Skeletal muscle tissue (tissue), 4 donors: ENCODE results near the gene HIRIP3. TPM values are rescaled to one million over a fixed set of nuclear protein-coding genes. Genes with fewer than 3 reads are reported as not detected.
"Not testable (repeated sequence)": the region's sequence is repeated elsewhere in the genome, so short reads cannot be mapped to it uniquely, and the experiment has no call there.

ENCODE experiments used
- H3K27ac ChIP-seq: one replicate; pipeline ENCODE4 v1.7.0; 2013; ENCODE audit warnings: mild to moderate bottlenecking, low read depth, low read length, inconsistent platforms
- H3K27me3 ChIP-seq, 3 donors: one replicate each; pipeline ENCODE4 v1.7.0; 2013; ENCODE audit warnings: low read length in 3 of 3; ENCODE audit not compliant: control insufficient read depth in 3 of 3, insufficient read depth in 3 of 3
- H3K36me3 ChIP-seq, 3 donors: one replicate each; pipeline ENCODE4 v1.7.0; 2013; ENCODE audit warnings: low read length in 3 of 3; ENCODE audit not compliant: control insufficient read depth in 3 of 3, insufficient read depth in 3 of 3
- H3K4me1 ChIP-seq, 3 donors: one replicate each; pipeline ENCODE4 v1.7.0; 2013; ENCODE audit warnings: low read length in 3 of 3, mild to moderate bottlenecking in 3 of 3; ENCODE audit not compliant: control insufficient read depth in 3 of 3, insufficient read depth in 3 of 3
- H3K4me3 ChIP-seq, 3 donors: one replicate each; pipeline ENCODE4 v1.7.0; 2013; ENCODE audit warnings: low read length in 3 of 3
- H3K9ac ChIP-seq, 3 donors: one replicate each; pipeline ENCODE4 v1.7.0; 2013; ENCODE audit warnings: low read length in 3 of 3, mild to moderate bottlenecking in 3 of 3, moderate library complexity in 2 of 3, low read depth in 1 of 3
- H3K9me3 ChIP-seq, 3 donors: one replicate each; pipeline ENCODE4 v1.7.0; 2013; ENCODE audit warnings: low read length in 3 of 3; ENCODE audit not compliant: control insufficient read depth in 3 of 3
- total RNA-seq: library from RNA; depleted of rRNA; stranded (reverse); fragments of >200 nt; gene quantifications from one replicate; pipeline ENCODE4 v1.2.3, GENCODE V29; 2014
- donor health status: Osteomylitis.

Gene HIRIP3
- total RNA-seq, 1 donor from 2014 or later: 9.4 TPM

DNA sequence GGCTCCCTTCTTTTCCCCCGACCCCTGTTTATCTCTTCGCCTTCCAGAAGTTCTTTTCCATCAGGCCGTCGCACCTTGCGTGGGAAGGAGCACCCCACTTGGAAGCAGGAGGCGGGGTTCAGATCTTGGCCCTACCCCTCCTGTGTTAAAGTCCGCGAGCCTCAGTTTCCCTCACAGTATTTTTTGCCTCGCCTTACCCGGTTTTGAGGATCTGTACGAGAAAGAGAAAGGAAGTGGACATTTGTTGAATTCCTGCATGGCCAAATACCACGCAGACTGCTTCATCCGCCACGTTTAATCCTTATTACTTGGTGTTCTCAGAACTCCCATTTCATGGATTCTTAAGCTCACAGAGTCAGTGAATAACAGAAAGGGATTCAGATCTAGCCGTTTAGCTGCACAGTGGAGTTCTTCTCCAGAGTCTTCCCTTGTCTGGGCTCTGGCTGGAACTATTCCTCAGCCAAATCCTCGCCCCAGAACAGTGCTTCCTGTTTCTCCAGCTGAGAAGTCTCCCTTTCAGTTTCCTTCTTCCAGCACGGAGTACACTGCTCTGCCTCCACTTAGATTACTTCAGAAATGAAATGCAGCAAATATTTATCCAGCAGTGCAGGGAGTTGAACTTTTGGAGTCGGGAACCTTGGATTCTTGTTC lies 32.9 kb downstream of the HIRIP3 start:
- Histone ChIP-seq H3K9ac (peak overlapping the region; percentile 77 to 87 (median 85)), H3K27me3 (no peaks in the 10 kb centered on the region), H3K4me3 (peak overlapping the region; percentile 89 to 90 (median 89)), H3K27ac (peak overlapping the region; percentile 85), H3K4me1 (peaks cover 12 to 19% (median 18%) of the 10 kb centered on the region in 3 donors), H3K9me3 (no peaks in the 10 kb centered on the region), H3K36me3 (peaks cover 0 to 6% (median 0%) of the 10 kb centered on the region in 3 donors)

DNA sequence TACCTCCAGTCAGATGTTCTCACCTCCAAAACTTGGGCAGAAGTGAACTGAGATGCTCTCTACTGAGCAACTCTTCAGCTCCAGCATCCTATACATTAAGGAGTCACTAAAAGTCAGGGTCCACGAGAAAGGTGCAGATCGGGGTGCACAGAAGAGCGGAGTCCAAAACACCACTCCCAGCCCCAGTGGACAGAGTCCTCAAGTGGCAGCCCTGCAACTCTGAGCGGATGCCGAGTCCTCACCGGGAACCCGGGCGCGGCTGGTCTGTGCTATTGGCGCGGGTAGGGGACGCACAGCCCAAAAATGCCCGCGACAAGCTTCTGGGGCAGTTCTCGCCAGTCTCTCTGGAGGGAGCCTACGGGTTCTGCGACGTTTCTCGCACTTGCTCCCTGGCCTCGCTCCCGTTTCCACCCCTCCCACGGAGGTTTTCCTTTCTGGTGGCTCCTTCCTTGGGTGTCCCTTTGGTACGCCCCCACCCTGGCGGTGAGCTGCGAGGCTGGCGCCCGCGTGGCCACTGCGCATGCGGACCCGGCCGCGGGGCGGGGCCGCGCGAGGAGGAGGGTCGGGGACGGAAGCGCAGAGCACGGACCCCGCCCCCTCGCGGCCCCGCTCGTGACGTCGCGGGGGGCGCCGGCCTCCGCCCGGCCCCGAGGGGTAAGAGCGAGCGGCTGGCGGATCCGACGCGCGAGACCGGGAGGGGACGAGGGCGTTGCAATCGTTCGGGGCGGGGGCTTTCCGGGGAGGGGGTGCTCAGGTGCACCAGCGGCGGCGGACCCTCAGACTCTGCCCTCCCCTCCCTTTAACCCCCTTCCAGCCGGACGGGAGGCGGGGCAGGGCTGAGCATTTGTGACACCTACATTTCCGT lies 33.7 kb downstream of the HIRIP3 start, which contains the start of gene TMEM219:
Gene TMEM219 (plus strand): TSS at position 601 of the 865 bp plus-strand sequence. CDS start 1,065 bp downstream, outside the sequence.
- peak within 1 kb of the TSS; percentile 85 for H3K27ac ChIP-seq
- peak within 1 kb of the TSS; percentile 77 to 87 (median 85) for H3K9ac ChIP-seq
- H3K27me3 ChIP-seq: no peaks in the 10 kb centered on the region
- H3K4me3 ChIP-seq: peak within 1 kb of the TSS; percentile 89 to 90 (median 89)
- peaks cover 0 to 6% (median 0%) of the 10 kb centered on the region in 3 donors for H3K36me3 ChIP-seq
- H3K4me1 ChIP-seq: peaks cover 12 to 19% (median 18%) of the 10 kb centered on the region in 3 donors
- no peaks in the 10 kb centered on the region for H3K9me3 ChIP-seq

DNA sequence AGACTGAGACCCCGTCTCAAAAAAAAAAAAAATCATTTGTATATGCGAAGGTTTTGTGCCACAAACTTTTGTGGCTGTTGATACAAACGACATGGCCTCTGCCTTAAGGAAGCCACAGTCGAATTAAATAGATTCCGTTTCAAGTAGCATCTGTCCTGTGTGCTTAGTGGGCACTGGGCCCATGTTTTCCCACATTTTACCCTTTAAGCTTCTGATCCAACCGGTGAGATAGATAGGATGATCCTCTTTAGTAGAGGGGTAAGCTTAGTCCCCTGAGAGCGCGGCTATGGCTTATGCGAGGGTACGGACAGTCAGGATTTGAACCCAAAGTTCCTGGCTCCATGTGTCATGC lies 34.3 kb downstream of the HIRIP3 start:
- H3K27ac ChIP-seq: peak overlapping the region; percentile 85
- H3K9ac ChIP-seq: peak overlapping the region in 2 of 3 donors; percentile 85 to 87
- H3K9me3 ChIP-seq: no peaks in the 10 kb centered on the region
- peaks cover 12 to 19% (median 18%) of the 10 kb centered on the region in 3 donors for H3K4me1 ChIP-seq
- H3K27me3 ChIP-seq: no peaks in the 10 kb centered on the region
- H3K4me3 ChIP-seq: peak overlapping the region; percentile 89 to 90 (median 89)
- H3K36me3 ChIP-seq: peaks cover 0 to 6% (median 0%) of the 10 kb centered on the region in 3 donors

DNA sequence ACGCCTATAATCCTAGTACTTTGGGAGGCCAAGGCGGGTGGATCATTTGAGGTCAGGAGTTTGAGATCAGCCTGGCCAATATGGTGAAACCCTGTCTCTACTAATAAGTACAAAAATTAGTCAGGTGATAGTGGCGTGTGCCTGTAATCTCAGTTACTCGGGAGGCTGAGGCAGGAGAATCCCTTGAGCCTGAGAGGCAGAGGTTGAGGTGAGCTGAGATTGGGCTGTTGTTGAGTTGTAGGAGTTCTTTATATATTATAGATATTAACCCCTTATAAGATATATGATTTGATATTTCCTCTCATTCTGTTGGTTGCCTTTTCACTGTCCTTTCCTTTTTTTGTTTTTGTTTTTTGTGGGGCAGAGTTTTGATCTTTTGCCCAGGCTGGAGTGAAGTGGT lies 35.6 kb downstream of the HIRIP3 start:
- H3K36me3 ChIP-seq, H3K4me3 ChIP-seq, H3K27ac ChIP-seq, H3K9me3 ChIP-seq, H3K9ac ChIP-seq, H3K27me3 ChIP-seq: not testable (repeated sequence)
- peaks cover 12 to 18% (median 18%) of the 10 kb centered on the region in 3 donors for H3K4me1 ChIP-seq

DNA sequence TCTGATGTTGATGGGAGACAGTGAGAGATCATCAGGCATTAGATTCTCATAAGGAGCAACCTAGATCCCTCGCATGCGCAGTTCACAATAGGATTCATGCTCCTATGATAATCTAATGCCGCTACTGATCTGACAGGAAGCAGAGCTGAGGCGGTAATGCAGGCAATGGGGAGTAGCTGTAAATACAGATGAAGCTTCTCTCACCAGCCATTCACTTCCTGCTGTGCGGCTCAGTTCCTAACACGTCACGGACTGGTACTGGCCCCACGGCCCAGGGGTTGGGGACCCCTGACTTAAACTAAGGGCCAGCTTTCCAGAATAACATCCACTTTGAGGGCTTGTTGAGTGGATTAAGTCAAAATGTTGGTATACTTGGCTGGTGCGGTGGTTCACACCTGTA lies 36.1 kb downstream of the HIRIP3 start:
- Histone ChIP-seq H3K4me1 (peaks cover 12 to 18% (median 16%) of the 10 kb centered on the region in 3 donors), H3K36me3 (no peaks in the 10 kb centered on the region), H3K4me3 (no peak overlapping the region), H3K9ac (no peak overlapping the region), H3K27ac (no peak overlapping the region), H3K27me3 (no peaks in the 10 kb centered on the region), H3K9me3 (no peaks in the 10 kb centered on the region)

DNA sequence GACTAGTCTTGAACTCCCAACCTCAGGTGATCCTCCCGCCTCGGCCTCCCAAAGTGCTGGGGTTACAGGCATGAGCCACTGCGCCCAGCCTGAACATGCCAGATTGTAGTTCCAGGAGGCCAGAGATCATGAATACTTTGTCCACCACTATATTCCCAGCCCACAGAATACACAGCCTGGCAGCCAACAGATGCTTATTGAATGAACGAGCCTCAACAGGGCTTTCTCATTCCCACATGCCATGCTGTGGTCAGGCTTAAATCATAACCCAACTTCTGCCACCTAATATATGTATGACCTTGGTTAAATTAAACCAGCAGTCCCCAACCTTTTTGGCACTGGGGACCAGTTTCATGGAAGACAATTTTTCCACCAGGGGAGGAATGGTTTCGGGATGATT lies 36.7 kb downstream of the HIRIP3 start:
- no peaks in the 10 kb centered on the region for H3K9me3 ChIP-seq
- H3K9ac ChIP-seq: no peak overlapping the region
- H3K27ac ChIP-seq: no peak overlapping the region
- H3K4me1 ChIP-seq: peaks cover 12 to 18% (median 16%) of the 10 kb centered on the region in 3 donors
- no peaks in the 10 kb centered on the region for H3K36me3 ChIP-seq
- no peaks in the 10 kb centered on the region for H3K27me3 ChIP-seq
- no peak overlapping the region for H3K4me3 ChIP-seq

DNA sequence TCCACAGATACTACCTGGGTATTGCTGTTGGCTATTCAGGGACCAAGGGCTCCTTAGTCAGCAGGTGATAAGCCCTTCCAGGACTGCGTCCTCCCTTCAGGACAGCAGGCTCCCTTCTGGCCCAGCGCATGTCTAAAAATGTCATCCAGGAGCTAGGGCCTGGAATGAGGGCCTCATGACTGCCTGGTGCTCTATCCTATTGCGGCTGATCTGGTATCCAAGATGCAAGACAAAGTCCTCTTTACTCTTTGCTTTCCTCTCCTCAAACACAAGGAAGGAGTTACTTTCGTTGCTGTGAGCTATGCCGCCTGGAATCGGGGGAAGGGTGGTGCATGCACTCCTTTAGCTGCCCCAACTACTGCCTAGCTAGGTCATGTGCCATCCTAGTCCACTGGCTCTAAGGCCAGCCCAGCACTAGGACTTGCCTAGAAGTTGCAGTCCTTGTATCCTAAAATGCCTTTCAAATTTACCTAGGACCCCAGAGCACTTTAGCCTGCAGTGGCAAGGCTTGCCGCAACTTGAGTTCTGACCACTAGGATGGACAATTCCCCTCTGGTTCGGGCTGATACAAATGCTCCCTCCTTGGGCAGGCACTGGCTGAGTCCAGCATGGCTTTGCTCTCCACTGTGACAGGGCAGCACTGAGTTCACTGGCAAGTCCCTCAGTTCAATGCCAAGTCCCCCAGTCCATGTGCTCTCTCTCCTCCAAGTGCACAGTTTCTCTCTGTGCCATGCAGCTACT lies 43.6 kb downstream of the HIRIP3 start:
- no peaks in the 10 kb centered on the region for H3K9me3 ChIP-seq
- H3K27me3 ChIP-seq: no peaks in the 10 kb centered on the region
- no peak overlapping the region for H3K4me3 ChIP-seq
- no peaks in the 10 kb centered on the region for H3K36me3 ChIP-seq
- H3K27ac ChIP-seq: no peak overlapping the region
- H3K4me1 ChIP-seq: no peaks in the 10 kb centered on the region
- H3K9ac ChIP-seq: no peak overlapping the region

DNA sequence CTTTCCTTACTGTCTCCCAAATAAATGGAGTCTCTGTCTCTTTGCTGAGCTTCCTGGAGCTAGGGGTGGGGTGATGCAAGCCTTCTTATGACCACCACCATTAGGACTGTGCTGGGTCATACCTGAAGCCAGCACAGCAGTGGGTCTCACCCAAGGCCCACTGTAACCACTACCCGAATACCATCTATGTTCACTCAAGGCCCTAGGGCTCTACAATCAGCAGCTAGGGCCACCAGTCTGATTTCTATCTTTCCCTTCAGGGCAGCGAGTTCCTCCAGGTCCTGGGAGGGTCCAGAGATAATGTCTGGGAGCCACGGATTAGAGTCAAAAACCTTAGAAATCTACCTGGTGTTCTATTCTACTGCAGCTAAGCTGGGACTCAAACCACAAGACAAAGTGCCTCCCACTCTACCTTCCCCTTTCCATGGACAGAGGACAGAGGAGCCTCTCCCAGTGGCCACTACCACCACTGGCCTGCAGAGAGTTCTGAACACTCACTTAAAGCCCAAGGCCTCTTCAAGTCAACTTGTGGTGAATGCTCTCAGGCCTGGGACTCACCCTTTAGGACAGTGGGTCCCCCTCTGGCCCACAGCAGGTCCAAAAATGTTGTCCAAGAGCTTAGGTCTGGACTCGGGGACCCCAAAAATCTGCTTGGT lies 44.5 kb downstream of the HIRIP3 start:
- H3K36me3 ChIP-seq: no peaks in the 10 kb centered on the region
- H3K4me3 ChIP-seq: no peak overlapping the region
- no peak overlapping the region for H3K9ac ChIP-seq
- H3K9me3 ChIP-seq: no peaks in the 10 kb centered on the region
- H3K4me1 ChIP-seq: no peaks in the 10 kb centered on the region
- no peaks in the 10 kb centered on the region for H3K27me3 ChIP-seq
- H3K27ac ChIP-seq: no peak overlapping the region

DNA sequence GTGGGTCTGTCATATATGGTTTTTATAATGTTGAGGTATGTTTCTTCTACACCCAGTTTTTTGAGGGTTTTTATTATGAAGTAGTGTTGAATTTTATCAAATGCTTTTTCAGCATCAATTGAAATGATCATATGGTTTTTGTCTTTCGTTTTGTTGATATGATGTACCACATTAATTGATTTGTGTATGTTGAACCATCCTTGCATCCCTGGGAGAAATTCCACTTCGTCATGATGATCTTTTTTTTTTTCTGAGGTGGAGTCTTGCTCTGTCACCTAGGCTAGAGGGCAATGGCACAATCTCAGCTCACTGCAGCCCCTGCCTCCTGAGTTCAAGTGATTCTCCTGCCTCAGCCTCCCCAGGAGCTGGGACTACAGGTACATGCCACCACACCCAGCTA lies 47.5 kb downstream of the HIRIP3 start:
- Histone ChIP-seq H3K4me1 (peaks cover 0 to 7% (median 3%) of the 10 kb centered on the region in 3 donors), H3K9me3 (no peaks in the 10 kb centered on the region), H3K27ac (no peak overlapping the region), H3K36me3 (no peaks in the 10 kb centered on the region), H3K4me3 (no peak overlapping the region), H3K9ac (no peak overlapping the region), H3K27me3 (no peaks in the 10 kb centered on the region)
